Brain pericyte (primary cell): Measurements from ENCODE around the gene NCOA6.
"Not testable (repeated sequence)": the region's sequence is repeated elsewhere in the genome, so short reads cannot be mapped to it uniquely, and the experiment has no call there.

ENCODE experiments used
- DNase-seq: peaks from one replicate; pipeline ENCODE4 v3.0.0-alpha.2; 2012; ENCODE audit warnings: low read depth, low spot score

NCOA6 gene

GRCh38 chr20:34720266-34720665 is 105.2 kb downstream of the NCOA6 start:
- no peak for DNase-seq

DNA sequence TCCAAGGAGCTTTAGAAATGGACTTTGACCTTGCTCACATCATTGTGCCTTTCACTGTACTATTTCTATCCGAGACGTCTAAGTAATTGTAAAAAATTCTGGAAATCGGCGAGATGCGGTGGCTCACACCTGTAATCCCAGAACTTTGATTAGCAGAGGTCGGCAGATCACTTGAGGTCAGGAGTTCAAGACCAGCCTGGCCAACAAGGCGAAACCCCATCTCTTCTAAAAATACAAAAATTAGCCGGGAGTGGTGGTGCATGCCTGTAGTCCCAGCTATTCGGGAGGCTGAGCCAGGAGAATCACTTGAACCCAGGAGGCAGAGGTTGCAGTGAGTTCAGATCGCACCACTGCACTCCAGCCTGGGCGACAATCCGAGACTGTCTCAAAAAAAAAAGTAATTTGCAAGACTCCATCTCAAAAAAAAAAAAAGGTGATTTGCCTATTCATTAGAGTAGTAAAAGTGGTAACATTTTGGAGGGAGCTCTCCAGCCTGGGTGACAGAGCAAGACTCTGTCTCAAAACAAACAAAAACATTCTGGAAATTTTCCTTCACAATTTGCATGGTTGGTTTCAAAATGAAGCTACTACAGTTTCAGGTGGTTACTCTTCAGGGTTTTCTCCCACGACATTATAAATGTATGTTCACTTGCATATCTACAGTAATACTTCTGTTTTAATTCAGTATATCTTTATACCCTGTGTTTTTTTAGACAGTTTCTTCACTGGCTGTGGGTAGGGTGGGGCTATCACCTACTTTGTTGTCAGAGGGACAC is 106.0 kb downstream of the NCOA6 start:
- DNase-seq = not testable (repeated sequence)

- no peak for DNase-seq
These were observed 108.0 kb downstream of the NCOA6 start for GRCh38 chr20:34717230-34718095.

GRCh38 chr20:34716921-34717229 is 108.6 kb downstream of the NCOA6 start:
- DNase-seq = no peak

DNA sequence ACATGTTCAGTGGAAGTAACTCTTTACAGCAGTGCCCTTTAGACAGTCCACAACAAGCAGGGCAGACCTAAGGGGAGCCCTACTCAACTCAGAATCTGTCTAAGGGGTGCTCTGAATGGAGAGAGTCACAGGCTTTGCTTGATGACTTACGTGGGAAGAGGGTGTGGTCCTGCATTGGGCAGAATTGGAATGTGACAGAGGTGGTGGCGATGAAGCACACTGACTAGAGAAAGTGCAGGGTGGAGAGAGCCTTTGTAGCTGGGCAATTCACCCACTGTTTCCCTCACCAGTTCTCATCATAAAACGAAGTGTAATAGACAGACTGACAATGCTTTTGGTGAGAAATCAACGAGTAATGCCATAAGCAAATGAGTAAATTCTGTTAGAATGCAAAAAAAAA is 110.1 kb downstream of the NCOA6 start:
- DNase-seq = no peak

- DNase-seq = not testable (repeated sequence)
These were observed 111.4 kb downstream of the NCOA6 start for GRCh38 chr20:34713944-34714515.

DNA sequence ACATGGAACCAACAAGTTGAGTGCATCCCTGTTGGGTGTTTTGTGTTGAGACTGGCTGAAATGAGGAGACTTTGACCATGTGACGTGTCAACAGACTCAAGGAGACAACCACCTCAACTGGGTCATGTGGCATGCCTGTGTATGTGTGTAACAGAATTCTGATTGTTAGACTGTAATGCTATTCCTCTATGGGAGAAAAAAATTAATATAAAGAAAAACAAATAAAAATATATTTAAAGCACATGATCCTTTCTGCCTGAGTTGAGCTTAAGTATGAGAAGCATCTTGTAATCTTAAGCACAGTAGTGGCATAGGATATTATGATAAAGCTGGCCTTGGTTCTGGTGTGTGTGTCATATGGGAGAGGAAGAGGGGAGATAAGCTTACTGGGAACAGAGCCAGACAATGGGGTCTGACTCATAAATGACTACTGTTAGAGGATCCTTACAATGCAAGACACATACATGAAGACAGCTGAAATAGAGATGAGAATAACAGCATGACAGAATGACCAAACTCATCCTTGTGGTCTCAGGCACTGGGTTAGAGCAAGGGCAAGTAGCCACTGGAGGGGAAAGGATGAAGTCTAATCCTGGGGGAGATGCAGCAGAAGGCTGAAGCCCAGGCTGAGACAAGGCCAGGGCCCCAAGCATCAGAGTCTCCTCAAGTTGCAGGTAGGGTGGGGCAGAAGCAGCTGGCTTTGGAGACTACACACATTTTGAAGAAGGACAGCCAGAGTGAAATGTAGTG is 112.1 kb downstream of the NCOA6 start:
- DNase-seq = peak; percentile 78

- no peak for DNase-seq
These were observed 112.8 kb downstream of the NCOA6 start for GRCh38 chr20:34712525-34713192.

DNA sequence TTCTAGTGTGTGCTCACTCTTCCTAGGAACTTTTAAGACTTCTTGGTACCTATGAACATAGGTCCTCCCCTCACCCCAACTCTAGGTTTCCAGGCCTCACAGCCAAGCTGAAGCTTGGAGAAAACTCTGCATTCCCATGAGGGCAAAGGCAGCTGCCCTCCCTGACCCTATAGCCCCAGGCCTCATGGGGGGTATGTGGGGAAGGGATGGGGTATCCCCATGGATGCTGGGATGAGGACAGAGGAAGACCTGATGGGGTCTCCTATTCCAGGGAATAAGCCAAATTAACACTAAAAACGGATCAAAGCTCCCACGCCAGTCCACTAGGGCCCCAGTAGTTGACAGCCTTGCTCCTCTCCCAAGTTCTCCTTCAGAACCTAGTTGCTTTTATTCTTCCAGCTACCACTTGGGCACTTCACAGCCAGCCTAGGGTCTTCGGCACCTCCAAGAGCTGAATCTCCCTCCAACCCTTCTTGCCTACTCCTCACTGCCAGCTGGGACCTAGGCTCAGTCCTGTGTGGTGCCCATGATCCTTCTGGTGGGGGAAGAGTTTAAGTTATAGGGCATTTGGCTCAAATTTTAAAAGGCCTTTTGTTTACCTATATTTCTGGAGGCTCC is 113.5 kb downstream of the NCOA6 start:
- no peak for DNase-seq

- no peak for DNase-seq
These were observed 114.4 kb downstream of the NCOA6 start for GRCh38 chr20:34710861-34711574.

GRCh38 chr20:34710568-34710839 is 114.9 kb downstream of the NCOA6 start:
- DNase-seq = no peak

DNA sequence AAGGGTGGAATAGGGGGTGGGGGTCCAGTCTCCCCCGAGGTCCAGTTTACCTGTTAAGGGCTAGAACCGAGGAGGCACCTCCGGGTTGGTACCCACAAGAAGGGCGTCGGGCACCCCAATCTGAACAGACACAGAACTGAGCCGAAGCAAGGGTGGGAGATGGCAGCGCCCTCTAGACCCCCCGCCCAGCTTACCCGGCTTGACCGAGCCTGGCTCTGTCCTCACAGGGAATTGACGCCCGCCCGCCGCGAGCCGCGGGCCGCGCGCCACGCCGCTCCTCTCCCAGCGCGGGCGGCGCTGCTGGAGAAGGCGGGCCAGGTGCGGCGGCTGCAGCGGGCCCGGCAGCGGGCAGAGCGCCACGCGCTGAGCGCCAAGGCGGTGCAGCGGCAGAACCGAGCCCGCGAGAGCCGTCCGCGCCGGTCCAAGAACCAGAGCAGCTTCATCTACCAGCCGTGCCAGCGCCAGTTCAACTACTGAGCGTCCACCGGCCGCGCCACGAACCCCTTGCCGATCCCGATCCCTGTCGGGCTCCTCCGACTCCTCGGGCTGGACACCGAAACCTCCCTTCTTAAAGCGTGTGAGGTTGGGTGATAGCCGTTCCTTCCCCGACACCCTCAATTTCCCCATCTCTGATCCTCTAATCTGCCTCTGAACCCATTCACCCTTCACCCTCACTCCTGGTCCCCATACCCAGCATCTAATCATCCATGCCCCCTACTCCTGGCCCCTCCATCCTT is 115.5 kb downstream of the NCOA6 start:
- no peak for DNase-seq

GRCh38 chr20:34709044-34709830 is 116.2 kb downstream of the NCOA6 start:
- DNase-seq = peak; percentile 76

DNA sequence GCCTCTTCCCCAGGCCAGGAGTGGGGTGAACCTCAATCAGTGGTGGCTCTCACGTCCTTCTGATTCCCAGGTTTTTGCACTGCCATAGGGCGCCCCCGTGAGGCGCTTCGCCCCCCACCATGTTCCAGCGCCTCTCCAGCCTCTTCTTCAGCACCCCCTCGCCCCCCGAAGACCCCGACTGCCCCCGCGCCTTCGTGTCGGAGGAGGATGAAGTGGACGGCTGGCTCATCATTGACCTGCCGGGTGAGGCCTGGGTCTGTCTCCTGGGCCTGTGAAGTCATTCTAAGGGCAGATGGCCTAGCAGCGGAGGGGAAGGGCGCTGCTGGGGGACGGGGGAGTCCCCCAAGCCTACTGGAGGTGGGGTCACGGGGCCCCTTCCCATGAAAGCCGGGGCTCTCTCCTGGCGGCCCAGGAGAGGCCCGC is 116.8 kb downstream of the NCOA6 start:
- no peak for DNase-seq

DNA sequence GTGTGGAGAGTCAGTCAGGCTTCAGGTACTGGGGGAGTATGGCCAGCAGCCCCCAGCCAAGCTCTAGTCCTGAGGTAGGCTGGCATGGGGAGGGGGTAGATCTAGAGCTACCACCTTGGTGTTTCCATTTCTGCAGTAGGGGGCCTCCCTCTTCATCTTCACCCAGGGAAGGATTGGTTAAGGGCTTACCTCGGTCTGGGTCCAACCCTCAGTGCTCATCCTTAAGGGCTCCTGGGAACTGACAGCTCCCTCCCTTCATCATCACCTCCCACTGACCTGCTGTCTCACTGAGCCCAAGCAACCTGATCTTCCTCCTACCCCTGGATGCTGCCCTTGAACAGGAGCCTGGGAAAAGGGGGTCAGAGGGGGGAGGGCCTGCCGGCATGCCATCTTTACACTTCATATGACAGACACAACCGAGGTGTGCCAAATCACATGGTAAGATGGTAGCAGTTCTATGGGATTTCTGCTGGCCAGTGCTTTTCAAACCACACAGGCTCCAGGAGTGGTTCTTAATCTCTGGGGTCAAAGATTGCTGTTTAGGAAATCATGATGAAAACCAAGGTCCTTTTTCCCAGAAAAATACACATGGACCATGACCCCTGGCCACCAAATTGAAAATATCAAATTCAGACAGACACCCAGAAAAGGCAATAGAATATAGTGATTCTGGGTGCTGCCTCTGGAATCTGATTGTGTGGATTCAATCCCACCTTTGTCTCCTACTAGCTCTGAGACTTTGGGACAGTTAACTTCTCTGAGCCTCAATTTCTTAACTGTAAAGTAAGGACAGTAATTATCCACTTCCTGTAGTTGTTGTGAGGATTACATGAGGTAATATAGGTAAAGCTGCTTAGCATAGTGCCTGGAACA is 118.3 kb downstream of the NCOA6 start:
- DNase-seq = no peak

- DNase-seq = no peak
These were observed 119.1 kb downstream of the NCOA6 start for GRCh38 chr20:34706302-34706875.

DNA sequence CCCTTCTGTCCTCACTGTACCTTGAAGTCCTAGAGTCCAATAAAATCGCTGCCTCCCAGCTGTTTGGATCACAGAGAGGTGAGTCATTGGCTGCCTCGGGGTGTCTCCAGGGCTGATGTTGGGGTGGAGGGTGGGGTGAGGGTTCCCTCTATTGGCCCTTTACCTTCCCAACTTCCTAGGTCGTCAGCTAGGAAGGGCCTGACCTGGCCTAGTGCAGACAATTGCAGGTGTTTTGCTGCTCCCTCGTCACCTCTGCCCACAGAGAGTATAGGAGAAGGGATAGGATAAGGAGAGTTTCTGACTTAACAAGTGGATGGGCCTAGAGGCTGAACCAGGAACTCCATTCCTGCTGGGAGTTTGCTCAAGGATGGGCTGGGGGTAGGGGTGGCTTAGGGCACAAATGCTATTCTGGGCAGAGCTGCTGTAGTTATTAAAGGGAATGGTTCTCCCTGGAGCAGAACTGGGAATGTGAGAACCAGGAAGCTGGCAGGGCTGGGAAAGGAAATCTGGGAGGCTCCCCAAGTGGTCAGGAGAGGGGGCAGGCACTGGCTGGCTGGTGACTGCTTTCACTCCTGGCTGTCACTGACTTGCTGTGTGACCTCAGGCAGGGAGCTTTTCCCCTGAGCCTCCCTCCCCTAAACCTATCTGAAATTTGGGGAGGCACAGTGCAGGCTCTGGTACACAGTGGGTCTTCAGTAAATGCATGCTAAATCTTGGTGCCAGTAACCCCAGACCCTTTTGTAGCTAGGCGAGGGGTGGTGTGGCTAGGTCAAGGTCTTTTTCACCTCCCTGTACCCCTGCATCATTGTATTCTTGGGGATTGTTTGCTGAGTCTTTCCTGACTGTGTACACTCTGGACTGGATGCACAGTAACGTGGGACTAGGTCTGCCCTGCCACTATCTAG is 119.8 kb downstream of the NCOA6 start:
- DNase-seq = no peak
